Measurements from ENCODE around the gene SMC1B.
"Not testable (repeated sequence)": the region's sequence is repeated elsewhere in the genome, so short reads cannot be mapped to it uniquely, and the experiment has no call there.

Gene SMC1B, protein sequence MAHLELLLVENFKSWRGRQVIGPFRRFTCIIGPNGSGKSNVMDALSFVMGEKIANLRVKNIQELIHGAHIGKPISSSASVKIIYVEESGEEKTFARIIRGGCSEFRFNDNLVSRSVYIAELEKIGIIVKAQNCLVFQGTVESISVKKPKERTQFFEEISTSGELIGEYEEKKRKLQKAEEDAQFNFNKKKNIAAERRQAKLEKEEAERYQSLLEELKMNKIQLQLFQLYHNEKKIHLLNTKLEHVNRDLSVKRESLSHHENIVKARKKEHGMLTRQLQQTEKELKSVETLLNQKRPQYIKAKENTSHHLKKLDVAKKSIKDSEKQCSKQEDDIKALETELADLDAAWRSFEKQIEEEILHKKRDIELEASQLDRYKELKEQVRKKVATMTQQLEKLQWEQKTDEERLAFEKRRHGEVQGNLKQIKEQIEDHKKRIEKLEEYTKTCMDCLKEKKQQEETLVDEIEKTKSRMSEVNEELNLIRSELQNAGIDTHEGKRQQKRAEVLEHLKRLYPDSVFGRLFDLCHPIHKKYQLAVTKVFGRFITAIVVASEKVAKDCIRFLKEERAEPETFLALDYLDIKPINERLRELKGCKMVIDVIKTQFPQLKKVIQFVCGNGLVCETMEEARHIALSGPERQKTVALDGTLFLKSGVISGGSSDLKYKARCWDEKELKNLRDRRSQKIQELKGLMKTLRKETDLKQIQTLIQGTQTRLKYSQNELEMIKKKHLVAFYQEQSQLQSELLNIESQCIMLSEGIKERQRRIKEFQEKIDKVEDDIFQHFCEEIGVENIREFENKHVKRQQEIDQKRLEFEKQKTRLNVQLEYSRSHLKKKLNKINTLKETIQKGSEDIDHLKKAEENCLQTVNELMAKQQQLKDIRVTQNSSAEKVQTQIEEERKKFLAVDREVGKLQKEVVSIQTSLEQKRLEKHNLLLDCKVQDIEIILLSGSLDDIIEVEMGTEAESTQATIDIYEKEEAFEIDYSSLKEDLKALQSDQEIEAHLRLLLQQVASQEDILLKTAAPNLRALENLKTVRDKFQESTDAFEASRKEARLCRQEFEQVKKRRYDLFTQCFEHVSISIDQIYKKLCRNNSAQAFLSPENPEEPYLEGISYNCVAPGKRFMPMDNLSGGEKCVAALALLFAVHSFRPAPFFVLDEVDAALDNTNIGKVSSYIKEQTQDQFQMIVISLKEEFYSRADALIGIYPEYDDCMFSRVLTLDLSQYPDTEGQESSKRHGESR

DNA sequence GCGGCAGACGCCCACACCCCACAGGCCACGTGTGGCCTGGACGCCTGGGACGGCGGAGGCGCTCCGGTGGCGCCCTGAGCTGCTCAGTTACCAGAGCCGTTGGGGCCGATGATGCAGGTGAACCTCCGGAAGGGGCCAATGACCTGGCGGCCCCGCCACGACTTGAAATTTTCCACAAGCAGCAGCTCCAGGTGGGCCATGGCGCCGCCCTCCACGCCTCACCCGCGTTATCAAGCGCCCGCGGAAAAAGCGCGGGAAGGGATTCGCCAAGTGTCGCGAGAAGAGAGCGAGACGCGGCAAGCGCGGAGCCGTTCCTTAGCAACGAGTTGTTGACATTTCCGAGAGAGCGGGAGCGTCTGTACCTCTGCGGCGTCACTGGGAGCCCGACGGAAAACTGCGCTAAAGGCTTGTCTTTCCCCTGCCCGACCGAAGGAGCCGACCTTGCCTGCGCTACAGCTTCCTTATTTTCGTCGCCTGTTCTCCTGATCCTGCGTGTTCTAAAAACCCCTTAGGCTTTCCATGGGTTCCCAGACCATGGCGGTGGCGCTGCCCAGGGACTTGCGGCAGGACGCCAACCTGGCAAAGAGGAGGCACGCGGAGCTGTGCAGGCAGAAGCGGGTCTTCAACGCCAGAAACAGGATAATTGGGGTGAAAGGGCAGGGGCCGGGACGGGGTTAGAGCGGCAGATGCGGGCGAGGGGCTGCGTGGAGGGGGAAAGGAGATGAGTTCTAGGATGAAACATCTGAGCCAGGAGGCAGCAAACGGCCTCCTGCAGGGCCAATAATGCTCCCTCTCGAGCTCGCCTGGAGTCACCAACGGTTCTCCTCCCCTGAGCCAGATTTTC is at the start of gene SMC1B, which contains the start of gene RIBC2:
Gene SMC1B, minus strand, starts transcription at position 232 of the 844 bp plus-strand sequence. Its CDS starts 32 bp downstream, at position 200.
Gene RIBC2, plus strand, starts transcription at position 326 of the 844 bp plus-strand sequence. Its CDS starts 194 bp downstream, at position 520.
- DNase-seq, result no peak

DNA sequence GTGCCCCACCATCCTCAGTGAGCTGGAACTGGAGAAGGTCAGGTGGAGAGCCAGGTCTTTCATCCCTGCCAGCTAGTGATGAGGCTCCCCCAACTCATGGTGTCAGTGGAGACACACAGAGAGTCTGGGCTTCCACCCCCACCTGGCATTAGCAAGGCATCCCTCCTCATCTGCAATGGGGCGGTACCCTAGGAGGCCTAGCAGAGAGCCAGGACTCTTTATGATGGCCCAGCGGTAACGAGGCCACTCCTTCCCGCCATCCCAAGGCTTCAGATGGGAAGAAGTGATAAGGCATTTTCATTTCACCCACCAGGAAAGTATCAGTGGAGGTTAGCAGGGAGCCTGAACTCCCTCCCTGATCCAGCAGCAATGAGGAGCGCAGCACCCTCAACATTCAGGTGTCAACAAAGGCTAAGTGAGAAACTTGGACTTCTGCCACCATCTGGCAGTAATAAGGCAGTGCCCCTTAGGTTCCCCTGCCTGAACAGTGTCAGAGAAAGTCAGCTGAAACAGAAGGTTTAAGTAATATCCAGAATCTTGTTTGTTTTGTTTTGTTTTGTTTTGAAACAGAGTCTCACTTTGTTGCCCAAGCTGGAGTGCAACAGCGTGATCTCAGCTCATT is 48.7 kb upstream of the SMC1B start:
- no peak for DNase-seq

DNA sequence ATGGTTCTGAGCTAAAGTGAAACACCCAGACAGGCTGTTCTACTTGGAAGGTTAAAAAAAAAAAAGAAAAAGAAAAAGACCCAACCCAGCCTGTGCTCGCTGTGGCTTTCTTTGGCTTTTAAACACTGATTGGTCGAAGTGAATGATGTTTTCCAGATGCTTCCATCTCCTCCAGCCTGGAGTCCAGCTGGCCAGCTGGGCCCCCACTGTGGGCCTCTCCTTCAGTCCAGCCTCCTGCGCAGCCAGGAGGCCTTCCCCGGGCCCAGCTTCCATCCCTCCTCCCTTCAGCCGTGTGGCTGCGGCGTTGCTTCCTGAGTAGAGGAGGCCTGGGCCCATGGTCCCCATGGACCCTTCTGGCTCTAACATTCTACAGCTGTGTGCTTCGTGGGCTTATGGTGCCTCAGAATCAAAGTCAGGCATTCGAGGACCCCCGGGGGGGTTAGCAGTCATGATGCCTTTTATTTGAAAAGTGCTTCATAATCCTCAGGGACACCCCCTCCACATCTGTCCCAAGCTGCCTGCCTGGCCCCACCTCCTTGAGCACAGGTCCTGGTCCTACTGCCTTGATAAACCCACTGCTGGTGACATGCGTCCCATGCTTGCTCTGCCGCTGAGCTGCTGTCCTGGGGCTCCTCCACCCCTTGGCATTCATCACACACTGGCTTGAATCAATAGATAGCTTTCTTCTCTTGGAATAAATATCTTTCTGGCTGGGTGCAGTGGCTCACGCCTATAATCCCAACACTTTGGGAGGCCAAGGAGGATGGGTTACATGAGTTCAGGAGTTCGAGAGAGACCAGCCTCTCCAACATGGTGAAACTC is 47.1 kb upstream of the SMC1B start:
- no peak for DNase-seq

DNA sequence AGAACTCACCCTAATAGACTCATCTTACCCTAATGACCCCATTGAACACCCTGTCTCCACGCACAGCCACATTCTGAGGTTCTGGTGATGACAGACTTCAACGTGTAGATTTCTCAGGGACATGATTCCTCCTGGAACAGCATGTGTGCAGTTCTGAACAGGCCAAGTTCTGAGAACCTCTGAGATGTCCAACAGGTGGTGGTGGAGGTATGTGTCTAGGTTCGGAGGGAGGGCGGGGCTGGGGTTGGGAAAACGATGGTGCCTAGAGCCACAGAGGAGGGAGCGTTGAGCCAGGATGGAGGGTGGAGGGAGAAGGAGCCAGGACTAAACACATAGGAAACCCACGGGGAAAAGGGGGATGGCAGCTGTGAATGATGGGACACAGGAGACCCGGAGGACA is 45.8 kb upstream of the SMC1B start:
- DNase-seq, result no peak

DNA sequence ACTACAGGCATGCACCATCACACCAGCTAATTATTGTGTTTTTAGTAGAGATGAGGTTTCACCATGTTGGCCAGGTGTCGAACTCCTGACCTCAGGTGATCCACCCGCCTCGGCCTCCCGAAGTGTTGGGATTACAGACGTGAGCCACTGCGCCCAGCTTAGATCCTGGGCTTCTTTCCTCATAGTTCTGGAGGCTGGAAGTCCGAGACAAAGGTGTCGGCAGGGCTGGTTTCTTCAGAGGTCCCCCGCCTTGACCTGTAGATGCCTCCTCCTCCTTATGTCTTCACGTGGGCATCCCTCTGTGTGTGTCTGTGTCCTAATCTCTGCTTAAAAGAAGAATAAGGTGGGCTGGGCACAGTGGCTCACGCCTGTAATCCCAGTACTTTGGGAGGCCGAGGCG is 45.1 kb upstream of the SMC1B start:
- DNase-seq, result no peak

DNA sequence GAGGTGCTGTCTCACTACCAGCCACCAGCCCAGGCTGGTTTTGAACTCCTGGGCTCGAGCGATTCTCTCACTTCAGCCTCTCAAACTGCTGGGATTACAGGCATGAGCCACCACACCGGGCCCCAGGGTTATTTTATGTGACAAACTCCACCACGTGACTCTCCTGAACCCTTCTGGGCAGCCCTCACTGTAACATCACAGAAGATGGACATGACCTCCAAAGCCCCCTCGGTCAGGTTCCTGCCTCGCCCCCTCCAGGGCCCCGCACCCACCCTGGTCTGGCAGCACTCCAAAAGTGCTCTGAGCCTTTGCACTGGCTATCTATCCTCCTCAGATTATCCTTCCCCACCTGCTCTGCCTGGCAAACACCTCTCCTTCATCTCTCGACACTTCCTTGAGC is 43.4 kb upstream of the SMC1B start:
- DNase-seq, result no peak

DNA sequence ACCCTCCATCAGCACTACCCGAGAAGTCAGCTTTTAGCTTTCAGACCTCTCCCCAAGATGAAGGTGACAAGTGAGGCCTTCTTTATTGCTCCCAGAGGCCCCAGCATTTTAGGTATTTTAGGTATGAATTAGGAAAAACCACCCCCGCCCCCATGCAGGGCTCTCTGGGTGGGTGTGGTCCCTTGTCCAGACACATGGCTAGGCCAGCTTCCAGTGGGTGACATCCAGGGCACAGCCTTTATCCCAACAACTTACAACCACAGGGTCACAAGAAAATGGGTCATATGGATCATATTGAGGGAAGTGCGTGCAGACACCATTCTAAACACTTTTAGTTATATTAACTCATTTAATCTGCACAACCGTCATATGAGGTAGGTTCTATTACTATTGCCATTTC is 42.2 kb upstream of the SMC1B start:
- DNase-seq, result no peak

DNA sequence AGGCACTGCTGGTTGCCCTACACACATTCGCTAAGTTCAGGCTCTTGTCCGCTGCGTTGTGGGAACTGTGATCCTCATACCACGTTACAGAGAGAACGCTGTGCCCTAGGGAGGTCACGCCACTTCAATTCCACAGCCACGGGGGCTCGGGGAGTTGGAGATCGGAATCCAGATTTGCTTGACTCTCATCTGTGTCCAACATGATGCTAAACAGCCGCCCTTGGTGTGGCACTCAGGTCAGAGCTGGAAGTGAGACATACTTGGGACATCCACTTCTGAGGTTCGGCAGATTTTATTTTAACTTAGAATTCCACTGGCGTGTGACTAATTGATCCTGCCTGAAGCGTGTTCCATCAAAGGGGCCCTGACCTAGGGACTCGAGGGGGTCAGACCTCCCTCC is 41.8 kb upstream of the SMC1B start:
- no peak for DNase-seq

DNA sequence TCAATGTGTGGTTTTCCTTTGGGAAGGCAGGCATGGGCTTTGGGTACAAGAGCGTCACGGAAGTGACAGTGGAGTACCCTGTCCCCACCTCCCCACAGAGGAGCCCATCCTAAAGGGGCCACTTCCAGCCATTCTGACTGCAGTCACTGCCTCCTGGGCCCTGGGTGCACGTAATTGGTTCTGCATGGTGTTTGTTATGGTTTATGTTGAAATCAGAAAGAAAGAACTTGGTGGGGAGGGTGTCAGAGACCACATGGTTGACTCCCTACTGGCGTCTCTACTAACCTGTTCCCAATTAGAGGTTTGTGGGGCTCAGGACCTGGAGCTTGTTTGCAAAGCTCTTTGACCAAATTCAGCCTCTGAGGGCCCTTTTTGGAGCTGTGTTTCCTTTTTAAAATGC is 40.9 kb upstream of the SMC1B start:
- DNase-seq, result no peak

DNA sequence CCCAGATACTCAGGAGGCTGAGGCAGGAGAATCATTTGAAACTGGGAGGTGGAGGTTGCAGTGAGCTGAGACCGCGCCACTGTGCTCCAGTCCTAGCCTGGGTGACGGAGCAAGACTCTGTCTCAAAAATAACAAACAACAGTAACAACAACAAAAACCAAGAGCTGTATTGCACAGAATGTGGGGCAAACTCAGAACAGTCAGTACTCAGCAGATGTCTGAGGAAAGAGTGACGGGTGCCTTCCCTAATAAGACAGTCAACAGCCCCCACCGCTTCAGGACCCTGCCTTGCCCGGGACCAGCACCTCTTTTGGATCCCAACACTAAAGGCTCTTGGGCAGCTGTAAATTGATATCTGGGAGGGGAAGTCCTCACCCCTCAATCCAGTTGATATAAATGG is 40.4 kb upstream of the SMC1B start:
- no peak for DNase-seq

DNA sequence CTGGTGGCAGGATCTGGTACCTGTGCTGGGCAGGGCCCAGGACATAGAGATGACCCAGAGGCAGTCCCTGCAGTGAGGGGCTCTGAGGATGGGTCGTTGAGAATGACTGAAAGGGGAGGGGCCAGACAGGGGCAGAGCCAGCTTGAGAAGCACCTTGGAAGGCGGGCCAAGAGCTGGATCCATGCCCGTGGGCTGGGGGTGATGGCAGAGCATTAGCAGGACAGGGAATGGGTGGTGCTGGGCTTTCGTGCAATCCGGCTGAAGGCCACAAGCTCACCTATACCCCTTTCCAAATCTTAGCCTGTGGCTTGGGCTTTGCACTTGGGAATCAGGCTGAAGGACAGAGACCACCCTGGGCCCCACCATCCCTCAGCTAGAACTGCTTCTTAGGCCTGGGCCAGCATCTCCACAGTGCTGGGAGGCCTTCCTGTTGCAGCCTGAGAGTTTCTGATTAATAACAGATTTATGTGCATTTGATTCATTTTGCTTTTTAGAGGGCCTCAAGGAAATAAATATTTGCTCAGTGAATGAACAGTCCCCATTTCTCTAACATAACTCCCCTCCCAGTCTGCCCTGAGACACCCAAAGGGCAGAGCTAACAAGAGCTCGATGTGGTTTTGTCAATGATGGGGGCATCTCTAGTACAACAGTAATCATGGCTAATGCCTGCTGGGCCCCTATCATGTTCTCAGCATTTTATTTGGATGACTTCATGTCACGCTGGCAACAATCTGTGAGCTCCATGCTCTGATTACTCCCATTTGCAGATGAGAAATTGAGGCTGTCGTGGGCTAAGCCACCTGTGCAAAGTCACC is 39.4 kb upstream of the SMC1B start:
- DNase-seq, result no peak

DNA sequence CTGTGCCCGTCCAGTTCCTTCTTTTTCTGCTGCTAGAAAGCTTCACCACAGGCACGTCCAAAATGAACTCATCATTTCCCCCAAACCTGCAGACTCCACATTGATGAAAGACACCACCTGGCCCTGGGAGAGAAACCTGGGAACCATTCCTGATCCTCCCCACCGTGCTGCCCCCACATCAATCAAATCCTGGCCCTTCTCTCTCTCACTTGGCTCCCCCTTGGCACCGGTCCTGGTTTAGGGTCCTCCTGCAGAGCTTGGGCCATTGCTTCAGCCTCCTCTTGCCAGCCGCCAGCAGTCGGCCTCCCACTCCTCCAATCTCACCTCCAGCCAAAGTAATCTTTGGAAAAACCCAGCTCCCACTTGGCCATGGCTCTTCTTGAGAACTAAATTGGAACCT is 38.6 kb upstream of the SMC1B start:
- DNase-seq, result no peak

DNA sequence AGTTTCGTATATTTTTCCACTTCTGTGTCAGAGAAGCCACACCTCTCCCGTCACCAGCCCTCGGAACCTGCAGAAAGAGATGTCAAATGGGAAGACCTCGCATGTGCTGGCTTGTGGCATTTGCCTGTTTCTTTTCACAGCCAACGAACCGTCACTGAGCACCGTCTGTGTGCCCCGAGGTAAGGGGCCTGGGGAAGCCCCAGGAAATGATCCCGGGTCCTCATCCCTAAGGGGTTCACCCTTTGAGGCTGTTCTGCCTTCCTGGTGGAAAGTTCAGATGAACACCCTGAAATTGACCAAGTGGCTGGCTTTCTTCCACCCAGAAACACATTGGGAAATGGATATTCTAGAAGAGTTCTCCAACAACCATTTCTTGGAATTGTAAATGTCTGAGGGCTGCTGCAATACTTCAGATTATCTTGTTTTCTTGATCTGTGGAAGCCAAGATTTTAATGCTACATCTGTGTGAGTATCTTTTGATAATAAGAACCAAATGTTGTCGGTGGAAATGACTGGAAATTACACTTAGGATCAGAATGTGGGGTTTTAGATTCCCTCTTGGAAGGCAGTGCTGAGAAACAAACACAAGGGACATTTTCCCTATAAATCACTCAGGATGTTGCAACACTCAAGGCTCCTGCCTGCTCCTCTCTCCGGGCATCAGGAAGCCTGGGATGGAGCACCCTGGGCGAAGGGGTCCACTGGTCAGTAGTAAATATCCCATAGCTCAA is 37.7 kb upstream of the SMC1B start:
- DNase-seq, result no peak

DNA sequence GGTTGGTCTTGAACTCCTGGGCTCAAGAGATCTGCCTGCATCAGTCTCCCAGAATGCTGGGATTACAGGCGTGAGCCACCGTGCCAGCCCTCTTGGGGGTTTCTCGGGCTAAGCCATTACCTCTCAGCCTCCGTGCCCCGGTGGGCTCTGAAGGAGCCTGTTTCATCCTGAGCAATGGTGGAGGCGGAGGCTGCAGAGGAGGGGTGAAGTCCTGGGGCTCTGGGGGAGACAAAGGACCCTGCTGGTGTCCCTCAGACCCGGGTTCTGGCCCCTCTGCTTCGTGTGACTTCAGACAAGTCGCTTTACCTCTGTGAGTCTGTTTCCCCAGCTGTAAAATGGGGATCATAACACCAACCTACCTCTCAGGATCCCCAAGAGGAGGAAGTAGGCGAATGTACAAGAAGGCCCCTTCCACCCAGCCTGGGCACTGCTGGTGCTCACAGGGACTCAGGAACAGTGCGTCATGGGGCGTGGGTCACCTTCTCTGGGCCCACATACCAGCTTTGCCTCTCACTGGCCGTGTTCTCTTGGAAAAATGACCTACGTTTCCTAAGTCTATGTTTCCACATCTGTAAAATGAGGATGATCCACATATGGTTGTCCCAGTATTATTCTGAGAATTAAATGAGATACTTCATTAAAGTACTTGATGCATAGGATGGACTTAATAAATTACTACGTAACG is 36.8 kb upstream of the SMC1B start:
- DNase-seq, result no peak

DNA sequence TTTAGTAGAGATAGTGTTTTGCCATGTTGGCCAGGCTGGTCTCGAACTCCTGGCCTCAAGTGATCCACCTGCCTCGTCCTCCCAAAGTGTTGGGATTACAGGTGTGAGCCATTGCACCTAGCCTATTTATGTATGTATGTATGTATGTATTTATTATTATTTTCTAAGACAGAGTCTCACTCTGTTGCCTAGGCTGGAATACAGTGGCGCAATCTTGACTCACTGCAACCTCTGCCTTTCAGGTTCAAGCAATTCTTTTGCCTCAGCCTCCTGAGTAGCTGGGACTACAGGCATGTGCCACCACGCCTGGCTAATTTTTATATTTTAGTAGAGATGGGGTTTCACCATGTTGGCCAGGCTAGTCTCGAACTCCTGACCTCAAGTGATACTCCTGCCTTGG is 36.0 kb upstream of the SMC1B start:
- DNase-seq, result not testable (repeated sequence)

DNA sequence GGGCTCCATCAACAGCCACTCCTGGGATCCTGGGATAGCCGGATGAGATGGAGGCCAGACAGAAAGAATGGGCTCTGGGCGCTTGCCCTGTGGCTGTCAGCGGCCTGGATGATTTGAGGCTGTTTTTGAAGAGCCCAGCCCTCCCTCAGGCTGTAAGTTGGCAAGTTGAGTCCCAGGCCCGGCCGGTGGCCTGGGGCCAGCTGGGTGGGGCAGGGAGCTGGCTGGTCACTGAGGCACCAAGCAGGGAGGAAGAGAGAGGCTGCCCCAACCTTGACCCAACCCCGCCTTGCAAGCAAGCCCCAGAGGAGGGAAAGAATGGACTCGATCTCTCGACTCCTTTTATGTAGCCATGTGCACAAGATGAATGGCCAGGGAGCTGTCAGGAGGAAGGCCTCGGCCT is 35.0 kb upstream of the SMC1B start:
- no peak for DNase-seq

DNA sequence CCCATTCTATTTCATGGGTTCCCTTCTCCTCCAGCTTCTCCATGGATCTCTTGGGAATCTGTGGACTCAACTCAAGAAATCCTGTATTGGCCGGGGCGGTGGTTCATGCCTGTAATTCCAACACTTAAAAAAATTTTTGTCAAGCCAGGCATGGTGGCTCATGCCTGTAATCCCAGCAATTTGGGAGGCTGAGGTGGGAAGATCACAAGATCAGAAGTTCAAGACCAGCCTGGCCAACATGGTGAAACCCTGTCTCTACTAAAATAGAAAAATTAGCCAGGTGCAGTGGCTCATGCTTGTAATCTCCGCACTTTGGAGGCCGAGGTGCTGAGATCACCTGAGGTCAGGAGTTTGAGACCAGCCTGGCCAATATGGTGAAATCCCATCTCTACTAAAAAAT is 34.2 kb upstream of the SMC1B start:
- not testable (repeated sequence) for DNase-seq

DNA sequence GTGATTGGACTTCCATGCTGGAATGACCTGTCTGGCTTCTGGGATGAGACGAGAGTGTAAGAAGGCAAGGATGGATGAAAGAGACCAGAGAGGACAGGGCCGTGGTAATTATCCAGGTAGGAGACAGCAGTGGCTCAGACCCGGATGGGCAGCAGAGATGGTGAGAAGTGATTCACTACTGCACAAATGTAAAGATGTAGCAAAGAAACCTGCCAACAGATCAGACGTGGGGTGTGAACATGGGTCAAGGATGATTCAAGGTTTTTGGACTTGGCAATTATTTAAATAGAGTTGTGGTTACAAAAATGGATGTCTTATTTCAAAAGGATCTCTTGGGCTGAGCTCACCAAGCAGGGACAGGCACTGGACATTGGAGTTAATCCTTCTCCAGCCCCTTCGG is 32.8 kb upstream of the SMC1B start:
- no peak for DNase-seq

Measured in NCI-H187 treated with DMSO at 0.1 percent for 48 hours (cell line).